Measurements from ENCODE around the gene CDCP1.
"Not testable (repeated sequence)": the region's sequence is repeated elsewhere in the genome, so short reads cannot be mapped to it uniquely, and the experiment has no call there.

Gene CDCP1

GRCh38 chr3:45171283-45171682 lies 25.1 kb upstream of the CDCP1 start:
- no peak for DNase-seq

- DNase-seq = no peak
These were observed 23.9 kb upstream of the CDCP1 start for GRCh38 chr3:45170096-45170495.

DNA sequence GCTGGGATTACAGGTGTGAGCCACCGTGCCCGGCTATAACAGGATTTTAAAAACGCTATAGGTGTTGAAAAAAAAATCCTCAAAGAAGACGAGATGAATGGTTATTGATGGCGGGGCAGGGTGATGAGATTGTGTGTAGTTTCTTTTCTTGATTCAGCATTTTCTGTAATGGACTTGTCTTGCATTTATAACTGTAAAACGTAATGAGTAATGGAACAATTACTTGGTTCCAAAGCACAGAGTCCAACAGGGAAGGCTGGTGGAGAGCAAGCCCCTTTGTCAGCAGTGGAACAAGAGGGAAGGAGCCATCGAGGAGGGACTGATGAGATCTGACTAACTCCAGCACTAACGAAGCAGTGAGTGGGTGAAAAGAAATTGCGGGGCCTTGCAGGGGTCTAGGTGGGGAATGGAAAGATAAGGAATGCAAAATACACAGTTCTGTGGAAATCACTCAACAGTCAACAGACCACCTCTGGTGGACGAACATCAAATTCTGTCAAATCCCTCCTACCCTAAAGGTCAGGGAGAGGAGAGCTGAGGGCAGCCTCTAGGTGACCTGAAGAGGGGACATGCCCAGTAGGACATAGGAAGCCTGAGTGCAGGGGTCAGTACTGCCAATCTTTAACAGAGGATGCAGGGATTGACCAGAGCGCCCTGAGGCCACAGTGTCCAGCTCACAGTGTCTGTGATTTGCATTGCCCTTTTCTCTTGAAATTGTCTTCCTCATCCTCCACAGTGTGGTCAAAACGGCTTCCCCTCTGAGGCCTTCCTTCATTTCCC lies 23.1 kb upstream of the CDCP1 start:
- no peak for DNase-seq

- DNase-seq = no peak
These were observed 22.3 kb upstream of the CDCP1 start for GRCh38 chr3:45168451-45168850.

- peak; percentile 33 for DNase-seq
These were observed 21.1 kb upstream of the CDCP1 start for GRCh38 chr3:45167011-45167911.

GRCh38 chr3:45166321-45166879 lies 20.2 kb upstream of the CDCP1 start:
- no peak for DNase-seq

DNA sequence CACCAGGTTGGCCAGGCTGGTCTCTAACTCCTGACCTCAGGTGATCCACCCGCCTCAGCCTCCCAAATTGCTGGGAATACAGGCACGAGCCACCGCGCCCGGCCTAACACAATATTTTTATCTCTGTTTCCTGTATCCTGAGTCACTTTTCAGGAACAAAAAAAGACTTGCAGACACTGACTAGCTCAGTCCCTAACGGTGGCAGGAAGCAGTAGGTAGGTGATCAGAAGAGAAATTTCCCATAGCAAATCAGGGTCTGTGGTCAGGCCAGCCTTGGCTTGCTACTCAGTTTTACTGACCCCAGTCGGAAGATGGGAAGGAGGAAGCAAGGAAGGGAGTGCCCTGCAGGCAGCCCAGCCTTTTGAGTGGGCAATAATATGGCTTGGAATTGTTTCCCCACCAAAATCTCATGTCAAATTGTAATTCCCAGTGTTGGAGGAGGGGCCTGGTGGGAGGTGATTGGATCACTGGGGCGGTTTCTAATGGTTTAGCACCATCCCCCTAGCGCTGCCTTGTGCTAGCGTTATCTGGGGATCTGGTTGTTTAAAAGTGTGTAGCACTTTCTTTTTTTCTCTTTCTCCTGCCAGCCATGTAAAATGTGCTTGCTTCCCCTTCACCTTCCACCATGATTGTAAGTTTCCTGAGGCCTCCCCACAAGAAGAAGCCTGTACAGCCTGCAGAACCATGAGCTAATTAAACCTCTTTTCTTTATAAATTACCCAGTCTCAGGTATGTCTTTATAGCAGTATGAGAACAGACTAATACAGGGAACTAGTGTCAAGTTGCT lies 19.5 kb upstream of the CDCP1 start:
- no peak for DNase-seq

DNA sequence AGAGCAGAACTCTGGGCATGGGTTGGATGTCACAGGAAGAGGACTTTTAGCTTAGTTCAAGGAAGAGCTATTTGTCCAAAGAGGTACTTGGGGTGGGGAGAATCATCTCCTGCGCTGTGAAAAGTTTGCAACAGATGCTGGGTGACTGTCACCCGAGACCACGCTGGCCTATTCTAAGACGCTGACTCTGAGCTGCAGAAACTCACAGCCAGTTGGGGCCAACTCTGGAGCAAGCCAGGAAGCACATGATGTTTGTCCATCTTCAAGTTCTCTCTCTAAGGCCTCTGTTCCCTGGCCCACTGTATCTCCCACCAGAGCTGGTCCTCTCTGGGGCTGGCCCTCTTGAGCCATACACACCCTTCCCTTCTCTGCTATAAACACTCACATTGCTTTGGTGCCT lies 17.9 kb upstream of the CDCP1 start:
- no peak for DNase-seq

DNA sequence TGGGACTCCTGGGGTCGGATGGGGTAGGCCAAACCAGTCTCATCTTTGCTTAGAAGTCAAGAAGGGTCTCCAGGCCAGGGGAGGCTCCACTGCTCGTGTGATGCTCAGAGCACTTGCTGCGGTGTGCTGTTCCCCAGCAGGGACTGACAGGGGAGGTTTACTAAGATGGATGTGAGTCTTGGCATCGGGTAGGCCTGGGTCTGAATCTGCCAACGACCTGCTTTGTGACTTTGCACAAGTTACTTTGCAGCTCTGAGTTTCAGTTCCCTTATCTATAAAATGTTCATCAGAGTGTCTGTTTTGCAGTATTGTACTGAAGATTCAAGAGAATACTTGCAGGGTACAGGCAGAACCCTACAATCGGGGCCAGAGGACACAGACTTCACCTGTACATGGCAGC lies 17.3 kb upstream of the CDCP1 start:
- DNase-seq = no peak

- no peak for DNase-seq
These were observed 8.5 kb upstream of the CDCP1 start for GRCh38 chr3:45154641-45155147.

- DNase-seq = no peak
These were observed 7.7 kb upstream of the CDCP1 start for GRCh38 chr3:45153658-45154437.

GRCh38 chr3:45152307-45152706 lies 6.1 kb upstream of the CDCP1 start:
- no peak for DNase-seq

GRCh38 chr3:45151100-45151499 lies 4.9 kb upstream of the CDCP1 start:
- DNase-seq = no peak

- DNase-seq = no peak
These were observed 2.7 kb upstream of the CDCP1 start for GRCh38 chr3:45148921-45149320.

GRCh38 chr3:45145223-45145622 lies 955 bp downstream of the CDCP1 start:
- no peak for DNase-seq

GRCh38 chr3:45143673-45144671 lies 2.2 kb downstream of the CDCP1 start:
- no peak for DNase-seq

DNA sequence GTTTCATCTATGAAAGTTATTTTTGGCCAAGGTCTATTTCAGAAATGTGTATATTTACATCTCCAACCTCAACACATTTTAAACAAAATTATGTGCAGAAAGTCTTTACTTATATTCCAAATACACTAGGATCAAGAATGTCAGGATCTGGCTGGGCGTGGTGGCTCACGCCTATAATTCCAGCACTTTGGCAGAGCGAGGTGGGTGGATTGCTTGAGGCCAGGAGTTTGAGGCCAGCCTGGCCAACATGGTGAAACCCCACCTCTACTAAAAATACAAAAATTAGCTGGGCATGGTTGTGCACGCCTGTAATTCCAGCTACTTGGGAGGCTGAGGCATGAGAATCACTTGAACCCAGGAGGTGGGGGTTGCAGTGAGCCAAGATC lies 5.4 kb downstream of the CDCP1 start:
- DNase-seq = not testable (repeated sequence)

DNA sequence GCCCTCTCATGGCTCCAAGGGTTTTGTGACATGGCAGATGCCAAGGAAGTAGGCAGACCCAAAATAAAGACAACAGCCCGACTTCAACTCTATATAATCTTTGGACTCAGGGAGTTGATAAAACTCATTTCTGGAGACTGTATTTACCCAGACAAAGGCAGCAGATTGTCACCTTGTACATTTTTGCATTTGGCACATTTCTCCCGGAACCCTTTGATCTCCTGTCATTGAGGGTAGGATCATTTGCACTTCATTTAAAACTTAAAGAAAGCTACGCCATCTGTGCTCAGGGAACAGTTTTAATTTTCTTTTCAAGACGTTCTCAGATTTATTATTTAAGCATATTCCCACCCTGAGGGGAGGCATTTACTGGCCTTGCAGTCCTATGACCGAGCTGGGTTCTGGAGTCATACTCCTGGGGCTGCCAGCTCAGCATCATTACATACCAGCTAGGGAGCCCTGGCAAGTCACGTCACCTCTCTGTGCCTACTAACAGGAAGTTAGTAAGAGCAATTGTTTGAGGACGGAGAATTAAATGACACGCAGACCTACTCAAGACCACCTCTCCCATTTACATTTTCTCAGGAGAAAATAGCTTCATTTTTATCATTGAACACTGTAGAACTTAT lies 5.9 kb downstream of the CDCP1 start:
- no peak for DNase-seq

GRCh38 chr3:45139372-45140140 lies 6.6 kb downstream of the CDCP1 start:
- no peak for DNase-seq

Data from activated gamma-delta T cell (primary cell).